ENCODE data around the gene TSHZ2.
"Not testable (repeated sequence)": the region's sequence is repeated elsewhere in the genome, so short reads cannot be mapped to it uniquely, and the experiment has no call there.

The TSHZ2 gene

DNA sequence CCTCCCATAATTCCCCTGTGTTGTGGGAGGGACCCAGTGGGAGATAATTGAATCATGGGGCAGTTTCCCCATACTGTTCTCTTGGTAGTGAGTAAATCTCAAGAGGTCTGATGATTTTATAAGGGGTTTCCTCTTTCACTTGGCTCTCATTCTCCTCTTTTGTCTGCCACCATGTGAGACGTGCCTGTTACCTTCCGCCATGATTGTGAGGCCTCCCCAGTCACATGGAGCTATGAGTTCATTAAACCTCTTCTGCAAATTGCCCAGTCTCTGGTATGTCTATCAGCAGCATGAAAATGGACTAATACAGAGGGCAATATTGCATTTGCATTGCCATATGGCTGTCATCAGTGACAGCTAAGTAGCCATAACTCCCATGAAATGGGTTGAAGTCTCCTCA, 558.3 kb downstream of the TSHZ2 start:
- DNase-seq = no peak

DNA sequence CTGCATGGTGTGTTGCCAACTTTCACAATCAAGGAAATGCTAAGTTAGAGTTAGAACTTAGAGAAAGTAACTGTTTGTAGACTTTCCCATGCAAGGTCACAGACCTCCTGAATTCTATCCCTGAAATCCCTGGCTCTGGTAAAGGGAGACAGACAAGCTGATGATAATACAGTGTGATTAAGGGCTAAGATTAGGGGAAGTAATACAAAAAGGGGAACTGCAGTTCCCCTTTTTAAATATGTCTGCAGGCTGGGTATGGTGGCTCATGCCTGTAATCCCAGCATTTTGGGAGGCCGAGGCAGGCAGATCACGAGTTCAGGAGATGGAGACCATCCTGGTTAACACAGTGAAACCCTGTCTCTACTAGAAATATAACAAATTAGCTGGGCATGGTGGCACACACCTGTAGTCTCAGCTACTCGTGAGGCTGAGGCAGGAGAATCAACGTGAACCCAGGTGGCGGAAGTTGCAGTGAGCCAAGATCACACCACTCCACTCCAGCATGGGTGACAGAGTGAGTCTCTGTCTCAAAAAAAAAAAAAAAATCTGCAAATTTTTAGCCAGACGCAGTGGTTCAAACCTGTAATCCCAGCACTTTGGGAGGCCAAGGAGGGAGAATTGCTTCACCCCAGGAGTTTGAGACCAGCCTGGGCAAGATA, 560.6 kb downstream of the TSHZ2 start:
- DNase-seq = not testable (repeated sequence)

DNA sequence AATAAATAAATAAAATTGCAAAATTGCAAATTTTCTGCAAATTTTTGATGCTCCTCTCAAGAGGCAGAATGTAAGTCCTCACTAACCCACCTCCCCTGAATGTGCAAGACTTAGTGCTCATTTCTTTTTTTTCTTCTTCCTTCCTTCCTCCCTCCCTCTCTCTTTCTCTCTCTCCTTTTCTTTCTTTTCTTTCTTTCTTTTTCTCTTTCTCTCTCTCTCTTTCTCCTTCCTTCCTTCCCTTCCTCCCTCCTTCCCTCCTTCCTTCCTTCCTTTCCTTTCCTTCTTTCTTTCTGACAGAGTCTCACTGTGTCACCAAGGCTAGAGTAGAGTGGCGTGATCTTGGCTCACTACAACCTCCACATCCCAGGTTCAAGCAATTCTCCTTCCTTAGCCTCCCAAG, 561.3 kb downstream of the TSHZ2 start:
- DNase-seq = no peak

DNA sequence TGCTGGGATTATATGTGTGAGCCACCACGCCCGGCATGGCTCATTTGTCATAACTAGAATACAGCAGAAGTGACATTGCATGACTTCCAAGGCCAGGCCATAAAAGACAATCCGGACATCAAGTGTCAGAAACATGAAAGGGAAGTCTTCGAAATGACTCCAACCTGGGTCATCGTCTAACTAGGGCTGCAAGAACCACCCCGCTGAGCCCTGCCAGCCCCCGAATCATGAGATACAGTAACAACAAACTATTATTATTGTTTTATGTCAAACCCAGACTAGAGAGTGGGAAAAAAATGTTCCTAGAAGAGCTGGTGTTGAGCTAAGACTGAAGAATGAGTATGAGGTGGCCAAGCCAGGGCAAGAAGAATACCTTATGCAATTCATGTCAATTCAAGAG, 561.9 kb downstream of the TSHZ2 start:
- DNase-seq = no peak

DNA sequence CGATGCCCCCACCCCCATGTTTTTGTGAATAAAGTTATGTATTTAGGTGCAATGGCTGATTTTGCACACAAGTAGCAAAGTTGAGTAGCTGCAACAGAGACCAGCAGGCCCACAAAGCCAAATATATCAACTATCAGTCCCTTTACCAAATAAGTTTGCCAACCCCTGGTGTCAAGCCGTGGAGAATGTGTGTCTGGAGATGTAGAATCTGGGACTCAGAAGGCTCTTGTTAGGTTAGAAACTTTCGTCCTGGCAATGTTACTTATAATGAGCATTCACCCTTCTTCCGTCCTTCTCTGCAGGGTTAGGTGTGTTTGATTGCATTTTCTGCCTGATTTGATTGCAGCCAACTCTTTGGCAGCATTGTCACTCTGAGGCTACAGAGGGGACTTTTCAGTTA, 563.7 kb downstream of the TSHZ2 start:
- no peak for DNase-seq

DNA sequence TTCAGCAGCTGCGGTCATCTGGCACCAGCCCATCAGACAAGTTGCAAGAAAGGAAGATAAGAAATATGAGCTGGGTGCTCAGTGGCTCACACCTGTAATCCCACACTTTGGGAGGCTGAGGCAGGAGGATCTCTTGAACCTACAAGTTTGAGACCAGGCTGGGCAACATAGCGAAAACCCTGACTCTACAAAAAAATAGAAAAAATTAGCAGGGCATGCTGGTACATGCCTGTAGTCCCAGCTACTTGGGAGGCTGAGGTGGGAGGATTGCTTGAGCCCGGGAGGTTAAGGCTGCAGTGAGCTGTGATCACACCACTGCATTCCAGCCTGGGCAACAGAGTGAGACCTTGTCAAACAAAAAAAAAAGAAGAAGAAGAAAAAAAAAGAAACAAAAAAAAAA, 564.2 kb downstream of the TSHZ2 start:
- DNase-seq = not testable (repeated sequence)

DNA sequence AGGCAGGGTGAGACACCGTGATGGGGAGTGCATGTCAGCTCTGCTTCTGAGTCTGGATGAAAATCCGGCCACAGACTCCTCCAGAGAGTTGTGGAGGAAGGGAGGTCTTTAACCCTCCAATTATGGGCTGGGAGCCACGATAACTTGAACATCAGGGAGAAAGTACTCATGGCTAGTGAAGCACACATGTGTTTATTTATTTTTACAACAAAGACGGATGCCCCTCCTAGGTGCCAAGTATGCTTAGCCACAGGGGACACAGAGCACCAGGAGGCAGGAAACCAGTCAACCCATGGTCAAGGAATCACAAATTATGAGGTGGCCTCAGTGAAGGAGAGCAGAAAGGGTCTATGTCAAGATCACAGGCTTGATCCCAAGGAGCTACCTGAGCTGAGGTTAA, 567.4 kb downstream of the TSHZ2 start:
- DNase-seq = no peak

All from NCI-H748 treated with DMSO at 0.1 percent for 48 hours (cell line).